Erythroblast (primary cell): Measurements from ENCODE around the gene RGL2.

ENCODE experiments used
- DNase-seq, 2 experiments: peaks; one replicate each; lab custom pipeline; 2025; lab: John Stamatoyannopoulos, UW
- GATA1 ChIP-seq: IDR thresholded peaks from 2 replicates; pipeline ENCODE4 v1.6.1; 2011; ENCODE audit warnings: low read depth, mild to moderate bottlenecking, control low read depth, low read length, moderate library complexity
- POLR2A ChIP-seq: IDR thresholded peaks from 2 replicates; pipeline ENCODE4 v1.6.1; 2011; ENCODE audit warnings: mild to moderate bottlenecking, low read length

RGL2 gene

DNA sequence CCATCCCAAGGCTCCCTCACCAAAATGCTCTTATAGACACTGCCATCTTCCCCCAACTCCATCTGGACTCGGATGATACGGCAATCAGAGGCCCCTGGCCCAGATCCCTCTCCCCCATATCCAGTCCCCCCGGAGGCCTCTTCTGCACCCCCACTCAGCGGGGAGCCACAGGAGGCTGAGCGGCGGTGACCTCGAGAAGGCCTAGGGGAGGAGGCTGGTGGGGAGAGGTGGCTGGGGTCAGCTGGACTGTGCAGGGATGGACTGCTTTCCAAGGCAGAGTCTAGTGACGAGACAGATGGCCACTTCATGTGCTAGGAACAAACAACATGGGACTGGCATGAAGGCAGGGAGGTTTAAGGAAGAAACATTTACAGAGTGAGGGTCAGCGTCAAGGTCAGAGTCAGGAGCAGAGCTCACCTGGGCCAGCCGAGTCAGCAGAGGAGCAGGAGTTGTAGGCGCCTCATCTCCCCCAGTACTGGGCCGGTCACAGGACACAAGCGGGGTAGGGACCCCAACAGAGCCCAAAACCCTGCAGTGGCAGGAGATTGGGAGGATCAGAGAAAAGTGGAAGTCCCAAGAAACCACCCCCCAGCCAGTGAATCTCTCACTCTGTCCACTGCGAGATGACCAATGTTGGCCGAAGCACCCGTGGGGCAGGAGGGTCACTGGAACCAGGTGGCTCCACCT is 5.6 kb downstream of the RGL2 start:
- DNase-seq = no peak
- TF ChIP-seq POLR2A (no peak), GATA1 (no peak)

DNA sequence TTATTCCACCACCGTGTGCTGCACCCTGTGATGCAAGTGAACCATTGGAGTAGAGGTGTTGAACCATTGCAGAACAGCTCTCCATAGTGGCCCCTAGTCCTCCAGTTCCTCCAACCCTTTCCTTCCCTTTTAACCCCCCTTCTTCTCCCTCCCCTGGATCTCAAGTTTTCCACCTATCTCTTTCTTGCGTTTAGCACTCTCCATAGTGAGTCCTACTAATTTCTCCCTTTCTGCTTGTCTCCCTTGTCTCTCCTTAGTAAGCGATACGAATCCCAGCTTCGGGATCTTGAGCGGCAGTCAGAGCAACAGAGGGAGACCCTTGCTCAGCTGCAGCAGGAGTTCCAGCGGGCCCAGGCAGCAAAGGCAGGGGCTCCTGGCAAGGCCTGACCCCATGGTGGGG is 8.3 kb downstream of the RGL2 start:
- no peak for TF ChIP-seq POLR2A
- TF ChIP-seq GATA1 = no peak
- DNase-seq = no peak

DNA sequence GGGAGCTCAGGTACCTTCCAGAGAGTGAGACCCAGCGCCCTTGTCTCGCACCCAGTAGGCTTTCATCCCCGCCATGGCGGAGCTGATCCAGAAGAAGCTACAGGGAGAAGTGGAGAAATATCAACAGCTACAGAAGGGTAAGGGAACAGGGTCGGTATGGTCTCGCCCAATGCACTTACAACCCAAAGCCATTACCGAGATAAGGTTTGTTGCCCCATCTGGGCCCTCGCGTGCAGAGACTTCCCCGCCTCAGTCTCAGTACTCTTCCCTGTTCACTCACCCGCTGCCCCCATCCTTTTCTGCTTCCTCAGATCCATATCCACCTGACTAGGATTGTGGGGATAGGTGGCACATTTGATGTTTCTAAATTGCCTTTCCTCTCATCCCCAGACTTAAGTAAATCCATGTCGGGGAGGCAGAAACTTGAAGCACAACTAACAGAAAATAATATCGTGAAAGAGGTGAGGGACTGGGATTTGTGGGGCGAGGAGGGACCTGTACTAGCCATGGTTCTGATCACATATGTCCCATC is 8.9 kb downstream of the RGL2 start:
- TF ChIP-seq POLR2A (peak; percentile 64), GATA1 (no peak)
- peak; percentile 72 to 77 for DNase-seq

DNA sequence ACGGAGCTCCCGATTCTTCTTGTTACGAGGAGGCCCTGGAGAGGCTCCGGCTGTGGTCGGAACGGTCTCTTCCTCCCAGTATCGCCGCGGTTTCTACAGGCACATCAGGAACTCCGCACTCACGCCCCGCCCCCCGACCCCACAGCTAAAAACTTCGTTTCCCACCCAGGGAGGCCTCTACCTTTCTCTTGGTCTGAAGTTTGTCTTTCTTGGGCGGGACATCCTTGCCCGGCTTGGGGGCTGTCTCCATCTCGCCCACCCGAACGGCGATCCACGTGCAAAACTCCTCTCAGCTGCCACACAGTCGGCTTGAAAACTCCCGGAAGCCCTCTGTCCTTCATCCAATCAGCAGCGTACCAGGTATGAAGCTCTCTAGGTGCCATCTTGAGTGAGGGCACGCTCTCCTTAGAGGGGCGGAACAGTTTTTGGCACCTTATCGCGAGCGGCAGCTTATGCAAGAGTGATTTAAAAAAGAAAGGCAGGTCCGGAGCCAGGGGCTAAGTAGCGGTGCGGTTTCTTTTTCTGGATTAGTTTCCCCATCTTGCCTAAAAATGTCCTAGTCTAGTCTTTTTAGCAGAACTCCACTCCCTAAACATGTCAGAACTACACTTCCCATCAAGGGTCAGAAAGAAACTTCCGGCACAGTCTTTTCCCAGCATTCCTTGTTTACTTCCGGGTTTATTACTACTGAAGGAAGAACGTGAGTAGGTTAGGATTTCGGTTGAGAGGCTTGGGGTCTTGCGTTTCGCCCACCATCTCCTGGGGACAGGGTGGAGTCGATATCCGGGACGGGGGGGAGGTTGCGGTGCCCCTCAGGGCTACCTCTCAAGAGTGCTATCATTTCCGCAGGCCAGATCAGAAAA is 9.6 kb downstream of the RGL2 start, which contains the start of the genes PFDN6 and WDR46:
Gene PFDN6 (plus strand): TSS at position 681 of the 863 bp plus-strand sequence. CDS start 256 bp downstream, outside the sequence.
Gene WDR46 (minus strand): TSS at position 319 of the 863 bp plus-strand sequence. CDS start 69 bp downstream, at position 250.
- peak; percentile 93 to 94 for DNase-seq
- TF ChIP-seq POLR2A (peak; percentile 77), GATA1 (peak; percentile 30)

DNA sequence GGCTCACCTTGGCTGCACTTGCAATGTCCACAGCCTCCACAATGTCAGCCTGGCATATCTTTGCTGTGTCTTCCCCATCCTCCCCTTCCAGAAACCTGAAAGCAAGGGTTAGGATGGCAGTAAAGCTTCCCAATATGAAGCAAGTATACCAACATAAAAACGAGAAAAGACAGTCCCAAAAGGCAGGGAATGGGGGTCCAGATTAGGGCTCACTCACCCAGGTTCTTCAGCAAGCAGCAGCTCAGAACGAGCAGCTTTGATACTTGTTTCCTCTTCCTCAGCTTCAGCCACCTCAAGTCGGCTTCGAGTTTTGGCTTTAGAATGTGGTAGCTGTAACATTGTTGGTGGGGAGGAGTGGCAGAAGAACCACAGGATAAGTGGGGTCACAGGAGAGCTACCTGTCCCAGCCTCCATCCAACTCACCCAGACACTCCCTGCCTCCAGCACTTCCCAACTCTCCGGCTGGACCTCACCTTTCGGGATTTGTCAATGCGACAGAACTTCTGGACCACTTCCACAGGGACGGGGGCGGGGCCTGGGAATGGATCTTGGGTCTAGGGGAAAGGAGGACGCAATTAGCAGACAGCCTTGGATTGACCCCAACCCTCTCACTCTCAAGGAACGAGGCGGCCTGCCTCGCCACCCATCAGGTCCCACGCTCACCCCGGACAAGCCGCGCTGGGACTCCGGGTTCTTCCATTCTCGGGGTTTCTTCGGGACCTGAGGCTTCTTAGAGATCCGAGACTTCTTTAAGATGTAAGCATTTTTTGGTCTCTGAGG is 10.4 kb downstream of the RGL2 start:
- DNase-seq = no peak
- TF ChIP-seq GATA1 (no peak), POLR2A (no peak)

DNA sequence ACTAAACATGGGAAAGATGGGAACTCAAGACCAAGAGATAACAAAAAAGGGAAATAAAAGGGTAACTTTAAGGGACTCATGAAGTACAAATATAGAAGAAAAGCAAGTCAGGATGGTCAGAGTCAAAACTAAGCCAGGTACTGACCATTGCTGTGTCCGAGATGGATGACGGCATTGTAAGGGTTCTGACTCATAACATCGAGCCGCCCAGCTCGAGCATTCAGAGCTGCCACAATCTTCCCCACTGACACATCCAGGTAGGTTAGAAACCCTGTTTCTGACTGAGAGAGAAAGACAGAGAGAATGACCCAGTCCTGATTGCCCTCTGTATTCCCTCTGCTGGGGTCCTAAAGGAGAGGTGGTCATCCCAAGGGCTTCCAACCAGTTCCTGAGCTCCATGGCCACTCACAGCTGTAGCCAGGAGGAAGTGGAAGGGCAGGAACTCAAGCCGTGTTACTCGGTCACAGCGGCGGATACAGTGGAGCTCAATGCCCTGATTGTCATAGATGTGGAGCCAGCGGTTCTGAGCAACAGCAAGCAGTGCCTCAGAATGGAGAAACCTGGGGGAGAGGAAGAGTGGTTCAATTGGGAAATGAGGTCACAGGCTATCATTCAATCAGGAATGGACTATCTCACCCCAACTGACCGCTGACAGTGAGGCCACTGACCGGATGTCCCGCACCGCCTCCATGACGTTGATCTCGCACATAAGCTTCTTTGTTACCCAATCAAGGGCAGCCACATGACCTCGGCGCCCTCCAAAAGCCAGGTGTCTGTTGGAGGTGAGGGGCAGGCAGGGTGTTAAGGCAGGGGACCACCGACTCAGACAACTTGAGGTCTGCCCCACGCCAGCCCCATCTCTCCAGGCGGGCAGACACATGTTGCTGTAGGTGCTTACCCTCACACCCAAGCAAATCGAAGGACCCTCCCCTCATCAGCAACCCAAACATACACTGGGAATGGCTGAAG is 11.5 kb downstream of the RGL2 start:
- no peak for TF ChIP-seq POLR2A
- TF ChIP-seq GATA1 = no peak
- DNase-seq = no peak

DNA sequence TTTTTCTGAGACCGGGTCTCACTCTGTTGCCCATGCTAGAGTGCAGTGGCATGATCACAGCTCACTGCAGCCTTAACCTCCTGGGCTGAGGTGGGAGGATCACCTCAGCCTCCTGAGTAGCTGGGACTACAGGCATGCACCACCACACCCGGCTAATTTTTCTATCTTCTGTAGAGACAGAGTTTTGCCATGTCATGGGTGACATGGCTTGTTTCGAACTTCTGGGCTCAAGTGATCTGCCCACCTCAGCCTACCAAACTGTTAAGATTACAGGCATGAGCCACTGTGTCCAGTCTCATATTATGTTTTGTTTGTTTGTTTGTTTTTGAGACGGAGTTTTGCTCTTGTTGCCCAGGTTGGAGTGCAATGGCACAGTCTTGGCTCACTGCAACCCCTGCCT is 13.5 kb downstream of the RGL2 start:
- peak; percentile 71 for DNase-seq

DNA sequence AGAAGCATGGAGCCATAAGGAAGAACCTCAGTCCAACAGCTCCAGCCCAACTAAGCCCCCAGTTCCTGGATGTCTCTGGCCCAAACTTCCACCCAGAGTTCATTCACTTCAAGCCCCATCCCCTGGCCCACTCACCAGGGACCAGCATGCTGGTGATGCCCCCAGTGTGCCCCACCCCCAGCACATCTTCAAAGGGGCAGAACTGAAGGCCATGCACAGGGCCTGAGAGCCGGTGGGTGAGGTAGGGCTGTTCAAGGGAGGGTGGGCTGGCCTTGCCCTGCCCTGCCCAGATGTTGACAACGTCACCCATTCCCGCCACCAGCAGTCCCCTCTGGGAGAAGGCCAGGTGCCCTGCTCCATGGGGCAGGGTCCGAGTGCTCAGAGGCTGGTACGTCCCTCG is 18.2 kb downstream of the RGL2 start:
- no peak for DNase-seq
- TF ChIP-seq POLR2A = no peak
- TF ChIP-seq GATA1 = no peak

DNA sequence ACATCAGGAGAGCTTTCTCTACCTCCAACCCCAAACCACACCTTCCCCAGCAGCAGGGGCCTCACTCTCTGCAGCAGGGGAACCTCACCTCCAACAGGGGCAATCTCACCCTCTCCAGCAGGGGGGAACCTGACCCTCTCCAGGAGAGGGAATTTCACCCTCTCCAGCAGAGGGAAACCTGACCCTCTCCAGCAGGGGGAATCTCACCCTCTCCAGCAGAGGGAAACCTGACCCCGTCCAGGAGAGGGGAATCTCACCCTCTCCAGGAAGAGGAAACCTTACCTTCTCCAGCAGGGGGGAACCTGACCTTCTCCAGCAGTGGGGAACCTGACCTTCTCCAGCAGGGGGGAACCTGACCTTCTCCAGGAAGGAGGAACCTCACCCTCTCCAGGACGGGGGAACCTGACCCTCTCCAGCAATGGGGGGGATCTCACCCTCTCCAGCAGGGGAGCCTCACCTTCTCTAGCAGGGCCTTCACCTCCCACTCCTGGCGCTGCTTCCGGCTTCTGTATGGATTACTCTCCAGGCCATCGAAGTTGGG is 18.7 kb downstream of the RGL2 start:
- TF ChIP-seq GATA1 = no peak
- no peak for TF ChIP-seq POLR2A
- peak; percentile 42 to 51 for DNase-seq

DNA sequence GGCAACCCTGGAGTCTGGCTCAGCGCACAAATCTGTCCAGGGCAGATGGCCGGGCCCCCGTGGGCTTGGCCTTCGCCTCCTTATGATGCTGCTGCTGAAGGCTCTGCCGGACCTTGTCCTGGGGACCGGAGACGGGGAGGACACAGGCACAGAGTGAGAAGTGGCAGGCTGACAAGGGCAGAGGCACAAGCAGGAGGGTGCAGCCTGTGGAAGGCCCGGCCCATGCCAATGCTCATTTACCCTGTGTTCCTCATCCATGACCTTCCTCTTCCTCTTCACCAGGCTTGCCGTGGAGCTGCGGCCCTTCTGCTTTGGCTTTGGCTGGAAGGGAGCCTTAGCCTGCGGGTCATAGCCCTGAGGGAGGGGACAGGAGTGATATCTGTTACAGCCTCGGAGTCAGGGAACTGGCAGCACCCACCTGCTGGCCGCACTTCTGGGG is 19.5 kb downstream of the RGL2 start:
- TF ChIP-seq GATA1 = no peak
- TF ChIP-seq POLR2A = no peak
- DNase-seq = no peak

DNA sequence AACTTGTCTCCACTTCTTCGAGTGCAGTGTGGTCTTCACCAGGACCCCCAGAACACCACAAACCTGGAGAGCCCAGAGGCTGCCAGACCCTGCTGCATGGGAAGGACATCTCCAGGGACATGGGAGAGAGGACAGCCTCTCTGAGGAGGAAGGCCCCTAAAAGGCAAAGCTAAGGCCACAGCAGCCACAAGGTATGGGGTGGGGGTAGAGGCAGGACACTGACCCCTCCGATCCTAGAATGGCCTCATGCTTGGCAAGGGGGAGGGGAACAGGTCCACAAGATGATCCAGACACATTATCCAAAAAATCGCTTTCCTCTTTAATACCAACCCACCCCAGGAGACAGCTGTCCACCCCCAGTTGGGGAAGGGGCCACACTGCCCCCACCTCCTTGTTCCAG is 19.9 kb downstream of the RGL2 start:
- TF ChIP-seq POLR2A = peak; percentile 1
- no peak for TF ChIP-seq GATA1

DNA sequence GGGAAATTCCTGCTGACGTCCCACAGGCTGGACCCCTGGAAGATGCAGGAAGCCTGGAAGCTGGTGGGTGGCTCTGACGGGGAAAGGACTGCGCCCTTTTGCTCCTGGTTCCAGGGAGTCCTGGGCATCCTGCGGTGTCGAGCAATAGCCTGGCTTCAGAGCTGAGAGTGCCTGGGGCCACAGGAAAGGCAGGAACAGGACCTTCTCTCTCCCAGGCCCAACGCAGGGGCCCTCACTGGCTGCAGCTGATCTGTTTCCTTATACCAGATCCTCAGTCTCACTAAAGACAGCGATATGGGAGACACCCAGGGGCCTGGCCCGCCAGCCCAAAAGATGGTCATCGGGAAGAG is 20.4 kb downstream of the RGL2 start:
- no peak for DNase-seq
- peak; percentile 30 for TF ChIP-seq POLR2A
- TF ChIP-seq GATA1 = no peak

More for the DNA sequence above, 19.9 kb downstream of the RGL2 start:
- DNase-seq = no peak
